ENCODE data around the gene INTS13. TPM values are rescaled to one million over a fixed set of nuclear protein-coding genes. Genes with fewer than 3 reads are reported as not detected.

The INTS13 gene
- total RNA-seq, 1 experiment from 2014 or later, result 54.0 TPM

GRCh38 chr12:26857465-26858176 lies 80.2 kb downstream of the INTS13 start (continued):
- TF ChIP-seq STAT6 (CRISPR knock-in tag; conservative IDR thresholded peaks at IDR 0.05; ENCODE audit: low read depth), result no peak
- no peak for TF ChIP-seq AFF4 (CRISPR knock-in tag; IDR thresholded peaks at IDR 0.05; ENCODE audit: borderline replicate concordance)

DNA sequence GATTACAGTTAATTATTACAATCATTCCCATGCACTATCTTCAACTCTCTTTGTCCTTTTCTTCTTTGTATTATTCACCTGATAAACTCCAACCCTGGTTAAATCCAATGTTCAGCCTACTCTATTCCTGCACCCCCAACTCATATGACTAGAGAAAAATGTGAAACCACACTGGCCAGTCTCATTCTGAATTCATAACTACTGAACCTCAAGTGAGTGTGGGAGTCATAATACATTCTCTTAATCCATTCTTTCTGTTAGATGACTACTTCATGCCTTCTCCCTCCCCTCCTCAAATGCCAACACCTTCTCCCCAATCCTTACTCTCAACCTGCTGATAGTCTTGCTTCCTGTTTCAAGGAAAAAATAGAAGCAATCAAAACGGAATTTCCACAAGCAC lies 82.4 kb downstream of the INTS13 start:
- H3K27ac Mint-ChIP-seq, result no peak overlapping the region
- no peaks in the 10 kb centered on the region for H3K36me3 Mint-ChIP-seq
- CTCF ChIA-PET, result interaction anchor here (0.6 to 1.9 kb wide), 3 partner anchors 30 to 449 kb away, joined by 3 to 6 read pairs (median 5); no protein-coding TSS in a partner anchor
- H3K4me3 Mint-ChIP-seq, result no peak overlapping the region
- no peak for ATAC-seq
- H3K4me1 Mint-ChIP-seq, result peaks cover 2% of the 10 kb centered on the region; the same call in 1 of the 2 replicates
- H3K9me3 Mint-ChIP-seq, result no peaks in the 10 kb centered on the region
- TF ChIP-seq MAX (CRISPR knock-in tag; IDR thresholded peaks at IDR 0.05) (no peak), ATF3 (CRISPR knock-in tag; conservative IDR thresholded peaks at IDR 0.05) (no peak), RORB (CRISPR knock-in tag; IDR thresholded peaks at IDR 0.05) (no peak), NR2C2 (CRISPR knock-in tag; IDR thresholded peaks at IDR 0.05) (no peak), TCF7 (CRISPR knock-in tag; IDR thresholded peaks at IDR 0.05; ENCODE audit: low read depth) (no peak), ZNF317 (CRISPR knock-in tag; IDR thresholded peaks at IDR 0.05; ENCODE audit: borderline replicate concordance, low read depth) (no peak), SMAD3 (CRISPR knock-in tag; IDR thresholded peaks at IDR 0.05; ENCODE audit: borderline replicate concordance) (no peak), PRRX2 (CRISPR knock-in tag; IDR thresholded peaks at IDR 0.05) (no peak), E2F4 (CRISPR knock-in tag; IDR thresholded peaks at IDR 0.05; ENCODE audit: borderline replicate concordance, low read depth) (no peak), ZNF396 (CRISPR knock-in tag; IDR thresholded peaks at IDR 0.05; ENCODE audit: borderline replicate concordance) (no peak), CBFB (CRISPR knock-in tag; IDR thresholded peaks at IDR 0.05; ENCODE audit: low read depth) (no peak)
- TF ChIP-seq, protein P1, sequence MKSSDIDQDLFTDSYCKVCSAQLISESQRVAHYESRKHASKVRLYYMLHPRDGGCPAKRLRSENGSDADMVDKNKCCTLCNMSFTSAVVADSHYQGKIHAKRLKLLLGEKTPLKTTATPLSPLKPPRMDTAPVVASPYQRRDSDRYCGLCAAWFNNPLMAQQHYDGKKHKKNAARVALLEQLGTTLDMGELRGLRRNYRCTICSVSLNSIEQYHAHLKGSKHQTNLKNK (CRISPR knock-in tag; IDR thresholded peaks at IDR 0.05), result no peak
- TF ChIP-seq, protein P2, sequence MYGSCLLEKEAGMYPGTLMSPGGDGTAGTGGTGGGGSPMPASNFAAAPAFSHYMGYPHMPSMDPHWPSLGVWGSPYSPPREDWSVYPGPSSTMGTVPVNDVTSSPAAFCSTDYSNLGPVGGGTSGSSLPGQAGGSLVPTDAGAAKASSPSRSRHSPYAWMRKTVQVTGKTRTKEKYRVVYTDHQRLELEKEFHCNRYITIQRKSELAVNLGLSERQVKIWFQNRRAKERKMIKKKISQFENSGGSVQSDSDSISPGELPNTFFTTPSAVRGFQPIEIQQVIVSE (CRISPR knock-in tag; IDR thresholded peaks at IDR 0.05; ENCODE audit: borderline replicate concordance), result no peak
- POLR2A ChIA-PET, result no interaction called here
- no peak for DNase-seq (ENCODE audit: low spot score)
- H3K27me3 Mint-ChIP-seq (ENCODE audit: low read depth), result no peaks in the 10 kb centered on the region

Other genes starting within 250 kb of the INTS13 start
- 32.2 to 50.7 TPM (median 34.2 TPM) in 3 replicates for gene ITPR2, start 104.8 kb downstream of the INTS13 start, total RNA-seq (2021)
- 27.7 to 28.9 TPM (median 28.4 TPM) in 3 replicates for gene FGFR1OP2, start 489 bp upstream of the INTS13 start, total RNA-seq (2021)
- 75.3 to 80.9 TPM (median 75.7 TPM) in 3 replicates for gene TM7SF3, start 76.4 kb upstream of the INTS13 start, total RNA-seq (2021)
- gene MED21, start 84.6 kb upstream of the INTS13 start, total RNA-seq (2021), result 52.8 to 56.8 TPM (median 56.1 TPM) in 3 replicates
- gene C12orf71, start 144.6 kb upstream of the INTS13 start, total RNA-seq (2021), result not detected in 3 replicates

Data from WTC11 (cell line).